Fibroblast of lung (primary cell): ENCODE data around the gene PCP4. TPM values are rescaled to one million over a fixed set of nuclear protein-coding genes. Genes with fewer than 3 reads are reported as not detected.

ENCODE experiments used
- DNase-seq, 2 donors: peaks; one replicate each; pipeline versions ENCODE4 v3.0.0 to v3.0.0-alpha.2; 2010; ENCODE audit warnings: low read depth in 2 of 2
- H2AFZ ChIP-seq: 2 replicates; pipeline ENCODE4 v1.5.1; 2012; ENCODE audit warnings: low read length, control low read depth, inconsistent platforms
- H3K27ac ChIP-seq: 2 replicates; pipeline ENCODE4 v1.5.1; 2011; ENCODE audit warnings: low read length, control low read depth; ENCODE audit not compliant: insufficient read depth
- H3K27me3 ChIP-seq: 2 replicates; pipeline ENCODE4 v1.5.1; 2011; ENCODE audit warnings: mild to moderate bottlenecking, low read length; ENCODE audit not compliant: control insufficient read depth, insufficient read depth
- H3K36me3 ChIP-seq: 2 replicates; pipeline ENCODE4 v1.5.1; 2011; ENCODE audit warnings: low read length; ENCODE audit not compliant: control insufficient read depth, insufficient read depth
- H3K4me1 ChIP-seq: 2 replicates; pipeline ENCODE4 v1.5.1; 2011; ENCODE audit warnings: low read length; ENCODE audit not compliant: control insufficient read depth, insufficient read depth; ENCODE audit errors: extremely low read depth
- H3K4me2 ChIP-seq: 2 replicates; pipeline ENCODE4 v1.5.1; 2011; ENCODE audit warnings: low read length, control low read depth; ENCODE audit not compliant: insufficient read depth; ENCODE audit errors: extremely low read depth
- H3K4me3 ChIP-seq, 4 experiments: fragments of 200-600 bp in 1 of 4; sonication (generic) in 1 of 4; replicated peaks in 1 of 4; 2 replicates each; pipeline ENCODE4 v1.5.1; 2011 to 2016; ENCODE audit warnings: low read length in 4 of 4, low read depth in 3 of 4, mild to moderate bottlenecking in 3 of 4, control low read depth in 2 of 4, inconsistent platforms in 1 of 4, mixed read lengths in 1 of 4; ENCODE audit not compliant: insufficient read depth in 1 of 4; ENCODE audit errors: control extremely low read depth in 1 of 4
- H3K79me2 ChIP-seq: 2 replicates; pipeline ENCODE4 v1.5.1; 2012; ENCODE audit warnings: mild to moderate bottlenecking, low read length, inconsistent platforms; ENCODE audit not compliant: control insufficient read depth, insufficient read depth
- H3K9ac ChIP-seq: 2 replicates; pipeline ENCODE4 v1.5.1; 2011; ENCODE audit warnings: mild to moderate bottlenecking, low read length, control low read depth; ENCODE audit not compliant: insufficient read depth
- H3K9me3 ChIP-seq: 2 replicates; pipeline ENCODE4 v1.5.1; 2012; ENCODE audit warnings: low read depth, low read length; ENCODE audit not compliant: control insufficient read depth, insufficient read depth
- H4K20me1 ChIP-seq: 2 replicates; pipeline ENCODE4 v1.5.1; 2011; ENCODE audit warnings: low read length; ENCODE audit not compliant: control insufficient read depth, insufficient read depth; ENCODE audit errors: extremely low read depth
- EZH2 ChIP-seq: IDR thresholded peaks from 2 replicates; pipeline ENCODE4 v1.5.1; 2012; ENCODE audit warnings: low read length, control low read depth, mild to moderate bottlenecking; ENCODE audit errors: missing control alignments
- polyA plus RNA-seq, 2 donors: library from polyadenylated mRNA; depleted of rRNA in 1 of 2; stranded (reverse) in 1 of 2; unstranded in 1 of 2; fragments of >200 nt; gene quantifications; 2 replicates each; pipeline ENCODE4 v1.2.1, GENCODE V29; 2011 to 2012; ENCODE audit warnings: missing spikeins in 1 of 2
- total RNA-seq: library from RNA; depleted of rRNA; stranded (reverse); fragments of >200 nt; gene quantifications from 2 replicates; pipeline ENCODE4 v1.2.1, GENCODE V29; 2014
- TF ChIP-seq, protein P1 (sequence below), 2 donors: IDR thresholded peaks in 1 of 2; conservative IDR thresholded peaks in 1 of 2; 1 replicate in 1 of 2; 2 replicates in 1 of 2; pipeline ENCODE4 v1.5.1; 2011 to 2012; ENCODE audit warnings: low read length in 2 of 2, control low read depth in 1 of 2, inconsistent platforms in 1 of 2, low read depth in 1 of 2, mild to moderate bottlenecking in 1 of 2

The PCP4 gene
- total and polyA plus RNA-seq, 2 donors (not counting 1 experiment from before 2014, with no cell fraction given): not detected

DNA sequence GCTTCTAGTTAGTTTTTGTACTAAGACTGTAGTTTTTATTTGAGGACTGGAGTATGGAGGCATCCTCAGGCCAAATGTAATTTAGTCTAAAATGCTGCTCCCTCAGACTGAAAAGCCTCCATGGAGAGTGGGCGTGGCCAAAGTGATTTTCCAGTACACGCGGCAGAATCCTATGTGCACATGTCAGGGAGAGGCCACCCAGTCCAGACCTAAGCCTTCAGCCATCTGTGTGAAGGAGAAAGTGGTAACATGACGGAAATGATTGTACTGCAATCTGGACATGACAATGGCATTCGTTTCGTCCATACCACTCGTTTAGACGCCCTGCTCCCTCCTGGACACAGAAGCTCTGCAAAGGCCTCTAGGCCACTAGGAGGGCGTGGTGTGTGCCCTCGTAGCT, 56.2 kb downstream of the PCP4 start:
- H3K9ac ChIP-seq: no peak overlapping the region
- no peaks in the 10 kb centered on the region for H3K4me1 ChIP-seq
- H3K27ac ChIP-seq: no peak overlapping the region
- TF ChIP-seq EZH2: no peak
- TF ChIP-seq, protein P1, sequence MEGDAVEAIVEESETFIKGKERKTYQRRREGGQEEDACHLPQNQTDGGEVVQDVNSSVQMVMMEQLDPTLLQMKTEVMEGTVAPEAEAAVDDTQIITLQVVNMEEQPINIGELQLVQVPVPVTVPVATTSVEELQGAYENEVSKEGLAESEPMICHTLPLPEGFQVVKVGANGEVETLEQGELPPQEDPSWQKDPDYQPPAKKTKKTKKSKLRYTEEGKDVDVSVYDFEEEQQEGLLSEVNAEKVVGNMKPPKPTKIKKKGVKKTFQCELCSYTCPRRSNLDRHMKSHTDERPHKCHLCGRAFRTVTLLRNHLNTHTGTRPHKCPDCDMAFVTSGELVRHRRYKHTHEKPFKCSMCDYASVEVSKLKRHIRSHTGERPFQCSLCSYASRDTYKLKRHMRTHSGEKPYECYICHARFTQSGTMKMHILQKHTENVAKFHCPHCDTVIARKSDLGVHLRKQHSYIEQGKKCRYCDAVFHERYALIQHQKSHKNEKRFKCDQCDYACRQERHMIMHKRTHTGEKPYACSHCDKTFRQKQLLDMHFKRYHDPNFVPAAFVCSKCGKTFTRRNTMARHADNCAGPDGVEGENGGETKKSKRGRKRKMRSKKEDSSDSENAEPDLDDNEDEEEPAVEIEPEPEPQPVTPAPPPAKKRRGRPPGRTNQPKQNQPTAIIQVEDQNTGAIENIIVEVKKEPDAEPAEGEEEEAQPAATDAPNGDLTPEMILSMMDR (conservative IDR thresholded peaks at IDR 0.05 in 1 of 2, IDR thresholded peaks at IDR 0.05 in 1 of 2; ENCODE audit: low read depth in 1 of 2, low read length in 2 of 2): no peak
- no peak overlapping the region for H3K4me2 ChIP-seq
- no peaks in the 10 kb centered on the region for H3K79me2 ChIP-seq
- DNase-seq: no peak
- H4K20me1 ChIP-seq: no peaks in the 10 kb centered on the region
- H3K27me3 ChIP-seq: no peaks in the 10 kb centered on the region
- H3K4me3 ChIP-seq: no peak overlapping the region
- no peak overlapping the region for H2AFZ ChIP-seq
- H3K9me3 ChIP-seq: no peaks in the 10 kb centered on the region
- H3K36me3 ChIP-seq: no peaks in the 10 kb centered on the region

DNA sequence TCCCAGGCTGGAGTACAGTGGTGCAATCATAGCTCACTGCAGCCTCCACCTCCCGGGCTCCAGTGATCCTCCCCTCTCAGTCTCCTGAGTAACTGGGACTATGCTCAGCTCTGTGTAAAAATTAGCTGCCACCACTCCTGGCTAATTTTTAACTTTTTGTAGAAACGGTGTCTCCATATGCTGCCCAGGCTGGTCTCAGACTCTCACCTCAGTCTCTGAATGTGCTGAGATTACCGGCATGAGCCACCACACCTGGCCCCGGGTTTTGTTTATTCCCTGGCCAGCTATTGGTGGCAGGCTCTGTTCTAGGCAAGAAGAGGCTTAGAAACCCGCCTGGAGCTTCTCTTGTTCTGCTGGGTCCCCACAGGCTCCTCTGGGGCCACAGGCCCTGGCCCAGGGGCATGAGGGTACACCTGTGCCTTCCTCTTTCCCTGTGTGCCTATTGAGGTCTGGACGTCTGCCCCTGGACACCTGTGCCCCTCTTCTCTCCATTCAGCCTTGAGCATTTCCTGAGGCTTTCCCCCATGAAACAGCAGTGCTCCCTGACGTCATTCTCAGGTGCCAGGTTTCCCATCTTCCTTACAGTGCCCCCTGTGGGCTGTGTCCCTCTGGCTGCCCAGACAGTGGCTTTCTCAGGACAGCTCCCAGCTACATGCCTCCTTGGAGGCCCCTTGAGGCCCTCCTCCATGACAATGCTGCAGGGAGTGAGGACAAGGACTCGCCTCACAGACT, 57.5 kb downstream of the PCP4 start:
- H3K9ac ChIP-seq: no peak overlapping the region
- no peak overlapping the region for H3K4me3 ChIP-seq
- H3K4me1 ChIP-seq: no peaks in the 10 kb centered on the region
- H3K36me3 ChIP-seq: no peaks in the 10 kb centered on the region
- no peaks in the 10 kb centered on the region for H4K20me1 ChIP-seq
- H2AFZ ChIP-seq: no peak overlapping the region
- no peaks in the 10 kb centered on the region for H3K79me2 ChIP-seq
- H3K9me3 ChIP-seq: no peaks in the 10 kb centered on the region
- TF ChIP-seq, protein P1 (conservative IDR thresholded peaks at IDR 0.05 in 1 of 2, IDR thresholded peaks at IDR 0.05 in 1 of 2; ENCODE audit: low read depth in 1 of 2, low read length in 2 of 2): no peak
- no peak for TF ChIP-seq EZH2
- H3K27ac ChIP-seq: no peak overlapping the region
- no peak for DNase-seq
- no peak overlapping the region for H3K4me2 ChIP-seq
- H3K27me3 ChIP-seq: no peaks in the 10 kb centered on the region

DNA sequence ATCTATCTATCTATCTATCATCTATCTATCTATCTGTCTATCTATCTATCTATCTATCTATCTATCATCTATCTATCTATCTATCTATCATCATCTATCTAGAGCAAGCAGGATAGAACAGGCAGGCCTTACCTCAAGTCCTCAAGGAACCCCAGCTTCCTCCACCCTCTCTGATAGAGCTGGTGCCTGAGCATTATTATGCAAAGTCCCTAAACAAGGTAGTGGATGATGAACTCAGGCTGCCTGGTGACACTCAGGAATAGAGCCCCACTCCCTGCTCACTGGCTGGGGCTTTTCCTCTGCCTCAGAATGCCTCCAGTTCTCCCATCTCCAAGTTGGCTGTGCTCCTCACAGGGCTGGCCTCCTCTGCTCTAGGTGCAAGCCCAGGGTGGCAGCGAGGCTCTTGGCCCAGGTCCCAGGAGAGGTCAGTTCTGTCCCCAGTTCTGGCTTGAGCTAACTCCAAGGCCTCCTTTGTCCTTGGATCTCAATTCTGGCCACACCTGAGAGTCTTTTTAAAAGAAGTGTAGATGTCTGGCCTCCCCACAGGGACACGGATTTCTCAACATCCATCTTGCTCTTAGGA, 60.2 kb downstream of the PCP4 start:
- no peaks in the 10 kb centered on the region for H4K20me1 ChIP-seq
- H3K9me3 ChIP-seq: no peaks in the 10 kb centered on the region
- H3K4me1 ChIP-seq: no peaks in the 10 kb centered on the region
- no peaks in the 10 kb centered on the region for H3K79me2 ChIP-seq
- no peak overlapping the region for H2AFZ ChIP-seq
- H3K4me3 ChIP-seq: no peak overlapping the region
- H3K27me3 ChIP-seq: no peaks in the 10 kb centered on the region
- no peaks in the 10 kb centered on the region for H3K36me3 ChIP-seq
- no peak overlapping the region for H3K27ac ChIP-seq
- TF ChIP-seq EZH2: no peak
- no peak for DNase-seq
- no peak overlapping the region for H3K4me2 ChIP-seq
- no peak overlapping the region for H3K9ac ChIP-seq
